Skin of body (tissue), 2 donors: ENCODE measurements around the gene FLT3. TPM values are rescaled to one million over a fixed set of nuclear protein-coding genes. Genes with fewer than 3 reads are reported as not detected.
A peak's percentile ranks its signal among the peaks of the same experiment; 100 is the strongest.
"Not testable (repeated sequence)": the region's sequence is repeated elsewhere in the genome, so short reads cannot be mapped to it uniquely, and the experiment has no call there.

Experiments used
- DNase-seq: peaks from one replicate; lab custom pipeline; 2025; lab: John Stamatoyannopoulos, UW
- total RNA-seq: library from RNA; depleted of rRNA; stranded (reverse); fragments of >200 nt; gene quantifications from one replicate; pipeline ENCODE4 v1.2.3, GENCODE V29; 2014

FLT3 gene
- 0.59 TPM for total RNA-seq

GRCh38 chr13:28100150-28101121 lies at the start of gene FLT3:
TSS of gene FLT3 (minus strand) at chr13:28100576. CDS start at chr13:28100510, 66 bp downstream.
- DNase-seq: no peak

GRCh38 chr13:28147495-28147894 lies 47.1 kb upstream of the FLT3 start:
- no peak for DNase-seq

GRCh38 chr13:28145049-28145448 lies 44.7 kb upstream of the FLT3 start:
- DNase-seq: no peak

DNA sequence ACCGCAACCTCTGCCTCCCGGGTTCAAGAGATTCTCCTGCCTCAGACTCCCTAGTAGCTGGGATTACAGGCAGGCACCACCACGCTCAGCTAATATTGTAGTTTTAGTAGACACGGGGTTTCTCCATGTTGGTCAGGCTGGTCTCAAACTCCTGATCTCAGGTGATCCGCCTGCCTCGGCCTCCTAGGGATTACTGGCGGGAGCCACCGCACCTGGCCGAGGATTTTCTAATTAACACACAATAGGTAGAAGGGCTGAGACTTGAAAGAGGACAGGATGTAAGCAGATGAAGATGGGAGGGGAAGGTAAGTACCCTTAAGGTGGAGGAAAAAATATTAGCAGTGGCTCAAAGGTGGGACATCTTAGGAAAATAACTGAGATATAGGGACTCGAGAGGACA lies 41.2 kb upstream of the FLT3 start:
- not testable (repeated sequence) for DNase-seq

DNA sequence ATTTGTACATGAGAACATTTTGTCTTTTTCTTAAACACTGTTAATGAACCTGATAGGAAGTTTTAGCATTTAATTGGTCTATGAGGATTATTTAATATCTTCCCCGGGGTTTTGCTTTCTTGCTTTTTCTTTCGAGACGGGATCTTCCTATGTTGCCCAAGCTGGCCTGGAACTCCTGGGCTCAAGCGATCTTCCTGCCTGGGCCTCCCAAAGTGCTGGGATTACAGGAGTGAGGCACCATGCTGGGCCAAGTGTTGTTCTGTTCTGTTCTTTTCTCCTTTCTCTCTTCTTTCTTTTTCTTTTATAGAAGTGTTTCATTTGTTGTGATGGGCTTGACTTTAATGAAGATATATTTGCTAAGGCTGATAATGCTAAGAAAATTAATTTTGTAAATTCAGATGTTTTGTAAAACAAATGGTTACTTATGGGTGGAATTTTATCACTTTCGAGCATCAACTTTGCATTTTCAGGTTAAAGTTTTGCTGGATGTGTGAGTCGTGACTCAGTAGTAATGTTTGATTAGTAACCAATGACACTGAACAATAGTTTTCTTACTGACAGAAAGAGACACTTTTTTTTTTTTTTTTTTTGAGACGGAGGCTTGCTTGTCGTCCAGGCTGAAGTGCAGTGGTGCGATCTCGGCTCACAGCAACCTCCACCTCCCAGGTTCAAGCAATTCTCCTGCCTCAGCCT lies 40.2 kb upstream of the FLT3 start:
- DNase-seq: no peak

- peak; percentile 96 for DNase-seq
Measured at GRCh38 chr13:28138756-28139470, 38.5 kb upstream of the FLT3 start.

DNA sequence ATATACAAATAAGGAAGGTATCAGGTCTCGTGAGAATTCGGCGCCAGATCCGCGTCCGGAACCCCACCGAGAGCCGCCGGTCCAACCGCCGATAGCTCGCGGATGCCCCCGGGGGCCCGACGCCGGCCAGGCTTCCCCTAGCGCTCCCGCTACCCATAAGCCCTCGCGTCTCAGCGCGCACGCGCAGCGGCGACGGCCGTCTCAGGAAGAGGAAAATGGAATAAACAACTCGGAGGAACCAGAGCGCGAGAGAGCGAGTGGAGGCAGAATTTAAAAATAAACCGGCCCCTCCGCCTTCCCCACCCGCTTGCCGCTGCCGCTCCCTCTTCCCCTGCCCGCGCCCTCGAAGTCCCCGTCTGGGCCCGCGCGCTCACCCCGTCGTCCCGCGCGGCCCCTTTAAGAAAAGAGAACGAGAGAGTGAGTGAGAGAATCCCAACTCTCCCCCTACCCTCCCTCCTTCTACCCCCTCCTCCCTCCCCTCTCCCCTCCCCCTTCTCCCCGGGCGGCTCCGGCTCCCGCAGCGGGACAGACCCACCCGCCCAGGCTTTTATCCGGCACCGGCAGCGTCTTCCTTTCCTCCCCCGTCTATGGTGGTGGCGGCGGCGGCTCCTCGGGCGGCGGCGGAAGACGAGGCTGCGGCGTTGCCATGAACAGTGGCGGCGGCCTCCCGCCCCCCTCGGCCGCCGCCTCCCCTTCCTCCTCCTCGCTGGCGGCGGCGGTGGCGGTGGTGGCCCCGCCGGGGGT lies 37.8 kb upstream of the FLT3 start, which contains the start of gene PAN3:
Gene PAN3 (plus strand): TSS at position 534 of the 744 bp plus-strand sequence. CDS start 113 bp downstream, at position 647.
- DNase-seq: peak; percentile 80

DNA sequence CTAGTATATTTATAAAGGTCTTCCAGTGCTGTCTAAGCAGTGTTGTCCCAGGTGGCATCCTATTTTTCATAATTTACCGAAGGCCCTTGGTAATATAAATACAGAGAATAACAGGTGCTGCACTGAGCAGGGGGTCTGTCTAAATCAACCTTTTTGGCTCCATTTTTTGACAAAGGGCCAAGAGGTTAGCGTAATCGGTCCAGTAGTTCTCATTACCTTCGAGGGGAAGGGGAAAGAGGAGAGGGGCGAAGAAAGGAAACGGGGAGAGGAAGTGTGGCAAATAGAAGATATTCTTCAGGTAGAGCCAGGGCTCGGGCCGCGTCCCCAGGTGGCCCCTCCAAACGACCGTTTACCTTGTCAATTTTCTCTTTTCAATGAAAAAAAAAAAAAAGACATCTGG lies 37.2 kb upstream of the FLT3 start:
- DNase-seq: no peak

- no peak for DNase-seq
Measured at GRCh38 chr13:28136916-28137315, 36.5 kb upstream of the FLT3 start.

GRCh38 chr13:28131646-28132045 lies 31.3 kb upstream of the FLT3 start:
- no peak for DNase-seq

GRCh38 chr13:28129911-28130693 lies 29.7 kb upstream of the FLT3 start:
- DNase-seq: no peak

- no peak for DNase-seq
Measured at GRCh38 chr13:28128926-28129325, 28.6 kb upstream of the FLT3 start.

DNA sequence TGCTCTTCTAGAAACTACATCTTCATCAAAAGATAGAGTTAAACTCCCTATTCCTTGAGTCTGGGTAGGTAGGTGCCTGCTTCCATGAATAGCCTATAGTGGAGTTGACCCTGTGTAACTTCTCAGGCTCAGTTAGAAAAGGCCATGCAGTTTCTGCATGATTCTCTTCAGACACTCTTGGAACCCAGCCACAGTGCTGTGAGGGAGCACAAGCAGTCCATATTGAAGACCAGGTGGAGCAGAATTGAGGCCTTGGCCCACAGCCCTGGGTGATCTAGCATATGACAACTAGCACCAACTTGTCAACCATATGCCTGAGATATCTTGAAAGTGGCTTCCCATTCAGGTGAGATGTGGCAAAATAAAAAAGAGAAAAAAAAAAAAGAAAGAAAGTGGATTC lies 27.7 kb upstream of the FLT3 start:
- no peak for DNase-seq

DNA sequence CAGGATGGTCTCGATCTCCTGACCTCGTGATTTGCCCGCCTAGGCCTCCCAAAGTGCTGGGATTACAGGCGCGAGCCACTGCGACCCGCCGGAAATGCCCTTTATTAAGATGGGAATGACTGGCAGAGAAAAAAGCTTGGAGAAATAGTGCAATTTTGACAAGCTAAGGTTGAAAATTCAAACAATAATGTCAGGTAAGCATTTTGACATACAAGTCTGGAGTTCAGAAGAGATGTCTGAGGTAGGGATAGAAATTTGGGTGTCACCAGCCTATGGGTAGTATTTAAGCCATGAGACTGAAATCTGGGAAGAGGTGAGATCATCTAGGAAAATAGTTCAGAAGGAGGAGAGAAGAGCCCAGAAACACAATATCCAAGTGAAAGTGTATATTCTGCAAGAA lies 20.8 kb upstream of the FLT3 start:
- no peak for DNase-seq

DNA sequence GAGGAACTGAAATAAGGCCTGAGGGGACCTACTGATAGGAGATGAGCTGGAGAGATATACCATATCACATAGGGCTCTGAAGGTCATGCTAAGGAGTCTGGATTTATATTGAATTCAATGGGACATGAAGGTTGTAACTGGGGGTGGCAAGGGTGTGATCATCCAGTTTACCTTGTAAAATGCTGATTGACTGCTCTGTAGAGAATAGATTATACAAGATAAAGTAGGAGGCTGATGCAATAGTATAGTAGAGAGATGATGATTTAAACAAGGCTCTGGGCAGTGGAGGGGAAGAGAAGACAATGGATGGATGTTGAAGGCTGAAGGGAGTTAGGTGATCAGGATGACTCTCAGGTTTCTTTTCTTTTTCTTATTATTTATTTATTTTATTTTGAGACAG lies 19.9 kb upstream of the FLT3 start:
- DNase-seq: no peak

- DNase-seq: no peak
Measured at GRCh38 chr13:28117689-28118377, 17.5 kb upstream of the FLT3 start.

GRCh38 chr13:28116736-28117135 lies 16.4 kb upstream of the FLT3 start:
- no peak for DNase-seq

DNA sequence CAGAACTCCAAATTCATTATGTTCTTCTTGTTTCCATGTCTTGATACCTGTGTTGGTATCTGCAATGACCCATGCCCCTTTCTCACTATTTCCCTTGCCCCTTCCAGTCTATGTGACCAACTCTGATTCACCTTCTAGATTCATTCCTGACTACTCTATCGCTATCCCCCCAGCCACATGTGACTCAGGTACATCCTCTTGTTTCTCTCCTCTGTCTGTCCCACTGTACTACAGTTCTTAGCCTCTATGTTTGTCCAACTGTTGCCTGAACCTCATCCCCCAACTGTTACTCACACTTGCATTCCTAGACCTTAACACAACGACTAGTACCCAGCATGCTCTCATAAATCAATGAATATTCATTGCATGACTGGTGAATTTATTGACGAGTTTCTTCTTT lies 10.0 kb upstream of the FLT3 start:
- no peak for DNase-seq

DNA sequence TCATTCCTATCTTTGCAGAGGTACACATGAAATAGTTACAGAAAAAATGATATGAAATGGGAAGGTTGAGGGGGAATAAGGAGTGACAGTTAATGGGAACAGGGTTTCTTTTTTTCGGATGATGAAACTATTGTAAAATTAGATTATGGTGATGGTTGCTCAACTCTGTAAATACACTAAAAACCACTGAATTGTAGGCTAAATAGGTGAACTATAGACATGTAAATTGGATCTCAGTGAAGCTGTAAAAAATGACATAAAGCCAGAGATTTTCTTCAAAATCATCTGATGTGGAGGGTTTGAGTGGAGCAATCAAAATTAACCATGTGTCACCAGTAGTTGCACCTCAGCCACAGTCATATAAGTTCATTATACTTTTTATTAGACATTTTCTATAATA lies 6.6 kb upstream of the FLT3 start:
- DNase-seq: no peak

- DNase-seq: not testable (repeated sequence)
Measured at GRCh38 chr13:28101886-28102285, 1.5 kb upstream of the FLT3 start.
